Tibial nerve (tissue), 4 donors: ENCODE measurements around the gene CEP135. TPM values are rescaled to one million over a fixed set of nuclear protein-coding genes. Genes with fewer than 3 reads are reported as not detected.
"Not testable (repeated sequence)": the region's sequence is repeated elsewhere in the genome, so short reads cannot be mapped to it uniquely, and the experiment has no call there.

ENCODE experiments used
- DNase-seq, 2 donors: peaks; one replicate each; pipeline ENCODE4 v3.0.0-alpha.2; 2019; ENCODE audit warnings: low spot score in 2 of 2
- H3K27ac ChIP-seq, 4 donors: fragments of 200-600 bp; sonication (generic) in 3 of 4; one replicate each; pipeline ENCODE4 v1.5.1; 2017 to 2019; ENCODE audit warnings: mild to moderate bottlenecking in 1 of 4
- H3K27me3 ChIP-seq, 2 donors: fragments of 200-600 bp; sonication (generic) in 1 of 2; one replicate each; pipeline versions ENCODE4 v1.5.1 to v1.6.0; 2017 to 2019
- H3K36me3 ChIP-seq, 3 donors: fragments of 200-600 bp; sonication (generic); one replicate each; pipeline ENCODE4 v1.5.1; 2018 to 2019
- H3K4me1 ChIP-seq, 4 donors: fragments of 200-600 bp; sonication (generic) in 3 of 4; one replicate each; pipeline ENCODE4 v1.5.1; 2017 to 2019
- H3K4me3 ChIP-seq, 4 donors: fragments of 200-600 bp; sonication (generic) in 3 of 4; one replicate each; pipeline ENCODE4 v1.5.1; 2017 to 2019; ENCODE audit warnings: mild to moderate bottlenecking in 1 of 4, moderate library complexity in 1 of 4
- H3K9me3 ChIP-seq, 4 donors: fragments of 200-600 bp; sonication (generic) in 3 of 4; one replicate each; pipeline ENCODE4 v1.5.1; 2017 to 2019
- CTCF ChIP-seq, 5 experiments: fragments of 200-600 bp in 3 of 5; fragments of 450-650 bp in 2 of 5; sonication (generic) in 3 of 5; IDR thresholded peaks; one replicate each; pipeline ENCODE4 v1.5.1; 2016 to 2019; ENCODE audit warnings: antibody characterized with exemption in 5 of 5, mild to moderate bottlenecking in 3 of 5, moderate library complexity in 2 of 5
- EP300 ChIP-seq, 2 donors: sonication (generic); formaldehyde crosslinking; IDR thresholded peaks; one replicate each; pipeline ENCODE4 v1.6.1; 2017; ENCODE audit warnings: antibody characterized with exemption in 2 of 2, mild to moderate bottlenecking in 1 of 2
- POLR2A ChIP-seq, 2 donors: fragments of 450-650 bp; IDR thresholded peaks; one replicate each; pipeline ENCODE4 v1.6.1; 2017; ENCODE audit warnings: antibody characterized with exemption in 2 of 2, mild to moderate bottlenecking in 2 of 2, moderate library complexity in 2 of 2
- WGBS, 2 donors: methylation state at CpG; one replicate each; pipeline ENCODE4 v1.1.5; 2018; 5-methylcytosine and 5-hydroxymethylcytosine counted together
- total RNA-seq, 4 donors: library from RNA; depleted of rRNA; stranded (reverse); fragments of >200 nt; gene quantifications; one replicate each; pipeline ENCODE4 v1.1.0, GENCODE V29; 2016

Gene CEP135
- total RNA-seq, 4 donors from 2014 or later: 3.5 to 9.6 (median 8.9) TPM

- DNase-seq: no peak
- TF ChIP-seq EP300 (IDR thresholded peaks at IDR 0.05): no peak
- Histone ChIP-seq H3K36me3 (no peaks in the 10 kb centered on the region), H3K27ac (no peak overlapping the region), H3K4me1 (no peaks in the 10 kb centered on the region), H3K9me3 (no peaks in the 10 kb centered on the region), H3K4me3 (no peak overlapping the region), H3K27me3 (no peaks in the 10 kb centered on the region)
- WGBS, 2 donors: 61 to 63% methylated on average over 1 of the region's 1 CpG
Measured at GRCh38 chr4:55928846-55929245, 19.9 kb upstream of the CEP135 start.

DNA sequence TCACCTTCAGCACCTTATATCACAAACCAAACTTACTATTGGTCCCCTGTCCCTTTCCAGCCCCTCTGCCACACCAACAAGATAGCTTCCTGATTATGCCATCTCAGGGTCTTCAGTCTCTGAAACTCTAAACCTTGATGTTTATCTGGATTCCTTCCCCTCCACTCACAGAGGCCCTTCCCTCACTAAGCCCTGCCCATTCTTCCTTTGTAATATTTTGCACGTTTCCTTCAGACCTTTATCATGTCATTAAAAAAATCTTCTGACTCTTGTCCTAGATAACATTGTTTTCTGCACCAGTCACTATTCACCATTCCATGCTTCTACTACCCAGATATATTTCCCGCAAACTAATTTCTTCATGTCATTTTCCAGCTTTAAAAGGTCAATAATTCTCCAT is 17.7 kb upstream of the CEP135 start:
- no peak for TF ChIP-seq POLR2A (IDR thresholded peaks at IDR 0.05)
- no peak for TF ChIP-seq CTCF (IDR thresholded peaks at IDR 0.05)
- no peak for TF ChIP-seq EP300 (IDR thresholded peaks at IDR 0.05)
- no peaks in the 10 kb centered on the region for H3K36me3 ChIP-seq
- H3K9me3 ChIP-seq: peaks cover 0 to 1% (median 0%) of the 10 kb centered on the region in 4 donors
- no peak for DNase-seq
- no peak overlapping the region for H3K4me3 ChIP-seq
- H3K27me3 ChIP-seq: no peaks in the 10 kb centered on the region
- no peak overlapping the region for H3K27ac ChIP-seq
- 53 to 55% methylated on average over 2 of the region's 2 CpGs for WGBS, 2 donors
- H3K4me1 ChIP-seq: no peaks in the 10 kb centered on the region

GRCh38 chr4:55931833-55932232 is 16.9 kb upstream of the CEP135 start:
- Histone ChIP-seq H3K27ac (no peak overlapping the region), H3K9me3 (peaks cover 0 to 7% (median 0%) of the 10 kb centered on the region in 4 donors), H3K36me3 (no peaks in the 10 kb centered on the region), H3K4me1 (no peaks in the 10 kb centered on the region), H3K27me3 (no peaks in the 10 kb centered on the region), H3K4me3 (no peak overlapping the region)
- no peak for DNase-seq
- TF ChIP-seq CTCF (IDR thresholded peaks at IDR 0.05) (no peak), EP300 (IDR thresholded peaks at IDR 0.05) (no peak)
- 75 to 79% methylated on average over 3 of the region's 3 CpGs for WGBS, 2 donors

DNA sequence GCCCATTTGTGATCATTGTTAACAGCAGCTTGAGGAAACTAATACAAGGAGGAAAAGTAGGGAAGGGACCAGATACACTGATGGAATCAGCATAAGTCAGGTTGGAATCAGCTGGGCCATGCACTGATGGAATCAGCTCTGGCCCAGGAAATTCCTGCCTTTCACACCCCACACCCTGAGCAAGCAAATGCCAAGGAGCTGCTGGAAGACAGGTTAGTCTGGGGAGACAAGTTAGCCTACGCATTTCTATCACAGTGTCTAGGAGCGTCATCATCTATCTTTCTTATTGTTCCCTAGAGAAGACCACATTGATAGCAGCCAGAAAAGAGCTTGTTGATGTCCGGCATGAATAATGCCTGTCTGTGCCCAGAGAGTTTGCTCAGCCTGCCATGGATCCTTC is 16.2 kb upstream of the CEP135 start:
- Histone ChIP-seq H3K4me1 (no peaks in the 10 kb centered on the region), H3K36me3 (no peaks in the 10 kb centered on the region), H3K27me3 (no peaks in the 10 kb centered on the region), H3K9me3 (peaks cover 0 to 13% (median 0%) of the 10 kb centered on the region in 4 donors), H3K4me3 (no peak overlapping the region), H3K27ac (no peak overlapping the region)
- TF ChIP-seq CTCF (IDR thresholded peaks at IDR 0.05) (no peak), EP300 (IDR thresholded peaks at IDR 0.05) (no peak)
- no peak for DNase-seq
- 77 to 83% methylated on average over 3 of the region's 3 CpGs for WGBS, 2 donors

- TF ChIP-seq EP300 (IDR thresholded peaks at IDR 0.05) (no peak), POLR2A (IDR thresholded peaks at IDR 0.05) (no peak)
- 90 to 95% methylated on average over 2 of the region's 2 CpGs for WGBS, 2 donors
Measured at GRCh38 chr4:55933611-55934010, 15.1 kb upstream of the CEP135 start.

GRCh38 chr4:55935907-55936306 is 12.8 kb upstream of the CEP135 start:
- not testable (repeated sequence) for H3K4me1 ChIP-seq, DNase-seq, H3K4me3 ChIP-seq, H3K27me3 ChIP-seq, H3K36me3 ChIP-seq, H3K27ac ChIP-seq
- peaks cover 0 to 18% (median 0%) of the 10 kb centered on the region in 4 donors for H3K9me3 ChIP-seq
- WGBS, 2 donors: 86 to 92% methylated on average over 6 of the region's 6 CpGs

More at GRCh38 chr4:55933611-55934010, 15.1 kb upstream of the CEP135 start:
- H3K36me3 ChIP-seq: no peaks in the 10 kb centered on the region
- H3K9me3 ChIP-seq: peaks cover 0 to 18% (median 0%) of the 10 kb centered on the region in 4 donors
- H3K27me3 ChIP-seq: no peaks in the 10 kb centered on the region
- H3K27ac ChIP-seq: no peak overlapping the region
- no peaks in the 10 kb centered on the region for H3K4me1 ChIP-seq
- no peak overlapping the region for H3K4me3 ChIP-seq
- DNase-seq: no peak

DNA sequence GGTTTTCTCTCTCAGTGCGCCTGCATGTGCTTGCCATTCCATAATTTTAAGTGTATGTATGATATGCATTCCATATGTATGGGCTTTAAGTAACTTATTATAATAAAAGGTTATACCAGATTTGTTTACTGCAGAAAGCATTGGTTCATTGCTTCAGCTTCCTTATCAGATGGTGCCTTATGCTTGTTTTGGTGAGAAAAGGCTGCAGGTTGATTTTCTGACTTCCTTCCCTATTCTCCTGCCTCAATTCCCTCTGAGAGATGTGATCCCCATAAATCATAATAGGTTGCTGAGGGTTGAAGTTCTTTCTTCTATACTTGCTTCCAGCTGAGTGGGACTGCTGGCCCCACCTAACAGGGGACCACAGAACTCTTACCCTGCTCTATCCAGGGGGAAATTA is 10.3 kb upstream of the CEP135 start:
- H3K9me3 ChIP-seq: peaks cover 0 to 18% (median 0%) of the 10 kb centered on the region in 4 donors
- no peaks in the 10 kb centered on the region for H3K27me3 ChIP-seq
- no peak for TF ChIP-seq POLR2A (IDR thresholded peaks at IDR 0.05)
- no peak for TF ChIP-seq EP300 (IDR thresholded peaks at IDR 0.05)
- no peak for TF ChIP-seq CTCF (IDR thresholded peaks at IDR 0.05)
- peaks cover 0 to 3% (median 0%) of the 10 kb centered on the region in 3 donors for H3K36me3 ChIP-seq
- 88 to 100% methylated on average over 1 of the region's 1 CpG for WGBS, 2 donors
- no peak overlapping the region for H3K4me3 ChIP-seq
- H3K27ac ChIP-seq: no peak overlapping the region
- no peaks in the 10 kb centered on the region for H3K4me1 ChIP-seq
- DNase-seq: no peak
